NCI-H1694 (cell line): Measurements from ENCODE around the gene SKAP1.
A peak's percentile ranks its signal among the peaks of the same experiment; 100 is the strongest.
"Not testable (repeated sequence)": the region's sequence is repeated elsewhere in the genome, so short reads cannot be mapped to it uniquely, and the experiment has no call there.

ENCODE experiments used
- DNase-seq: peaks from one replicate; lab custom pipeline; 2025; lab: John Stamatoyannopoulos, UW

The SKAP1 gene

GRCh38 chr17:48328457-48328856 is 101.6 kb downstream of the SKAP1 start:
- DNase-seq: no peak

GRCh38 chr17:48326310-48326709 is 103.7 kb downstream of the SKAP1 start:
- DNase-seq: no peak

GRCh38 chr17:48322060-48322459 is 108.0 kb downstream of the SKAP1 start:
- no peak for DNase-seq

GRCh38 chr17:48317732-48318131 is 112.3 kb downstream of the SKAP1 start:
- no peak for DNase-seq

GRCh38 chr17:48314716-48315115 is 115.3 kb downstream of the SKAP1 start:
- DNase-seq: no peak

- no peak for DNase-seq
These were observed 116.8 kb downstream of the SKAP1 start for GRCh38 chr17:48313096-48313755.

- no peak for DNase-seq
These were observed 118.7 kb downstream of the SKAP1 start for GRCh38 chr17:48311324-48311723.

- DNase-seq: peak; percentile 35
These were observed 119.2 kb downstream of the SKAP1 start for GRCh38 chr17:48310748-48311213.

GRCh38 chr17:48308581-48308980 is 121.4 kb downstream of the SKAP1 start:
- DNase-seq: no peak

- DNase-seq: peak; percentile 58
These were observed 122.1 kb downstream of the SKAP1 start for GRCh38 chr17:48307814-48308411.

- DNase-seq: no peak
These were observed 122.8 kb downstream of the SKAP1 start for GRCh38 chr17:48307255-48307654.

- DNase-seq: no peak
These were observed 129.0 kb downstream of the SKAP1 start for GRCh38 chr17:48301002-48301401.

- no peak for DNase-seq
These were observed 130.3 kb downstream of the SKAP1 start for GRCh38 chr17:48299760-48300159.

- no peak for DNase-seq
These were observed 132.2 kb downstream of the SKAP1 start for GRCh38 chr17:48297825-48298224.

GRCh38 chr17:48296453-48296852 is 133.6 kb downstream of the SKAP1 start:
- no peak for DNase-seq

GRCh38 chr17:48295362-48296288 is 134.4 kb downstream of the SKAP1 start:
- DNase-seq: no peak

GRCh38 chr17:48294806-48295361 is 135.1 kb downstream of the SKAP1 start:
- DNase-seq: no peak

- no peak for DNase-seq
These were observed 135.8 kb downstream of the SKAP1 start for GRCh38 chr17:48294020-48294805.

- no peak for DNase-seq
These were observed 136.5 kb downstream of the SKAP1 start for GRCh38 chr17:48293319-48294019.

- DNase-seq: no peak
These were observed 139.6 kb downstream of the SKAP1 start for GRCh38 chr17:48290378-48290777.

- DNase-seq: not testable (repeated sequence)
These were observed 143.1 kb downstream of the SKAP1 start for GRCh38 chr17:48286917-48287316.
